ENCODE results near the gene DHRS9.
"Not testable (repeated sequence)": the region's sequence is repeated elsewhere in the genome, so short reads cannot be mapped to it uniquely, and the experiment has no call there.

Gene DHRS9

GRCh38 chr2:169136428-169136827, 67.1 kb downstream of the DHRS9 start:
- not testable (repeated sequence) for DNase-seq (ENCODE audit: low read depth)

DNA sequence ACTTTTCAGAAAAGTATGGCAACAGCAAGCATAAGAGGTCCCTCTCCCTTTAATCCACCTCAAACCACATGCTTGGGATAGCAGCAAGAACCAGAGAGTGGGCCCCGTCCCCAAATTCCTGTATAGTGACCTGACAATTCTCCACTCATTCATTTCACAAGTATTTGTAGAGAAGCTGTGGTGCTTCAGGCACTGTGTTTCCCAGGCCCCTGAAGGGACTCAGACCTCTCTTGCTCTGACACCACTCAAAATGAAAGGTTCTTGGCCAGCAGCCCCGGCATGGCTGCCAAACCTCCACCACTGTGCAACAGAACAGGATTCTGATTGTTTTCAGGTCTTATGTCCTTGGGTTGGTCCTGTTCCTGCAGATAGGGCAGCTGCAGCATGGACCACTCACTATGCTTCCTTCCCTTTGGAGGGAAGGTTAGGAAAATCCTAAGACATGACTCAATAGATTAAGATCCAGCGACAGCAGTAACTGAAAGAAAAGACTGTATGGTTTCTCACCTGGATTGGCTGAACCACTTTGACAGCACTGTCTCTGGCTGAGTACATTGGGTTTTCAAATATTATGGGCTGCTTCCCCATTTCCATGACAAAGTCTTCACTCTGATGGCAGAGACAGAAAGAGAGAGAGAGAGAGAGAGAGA, 67.6 kb downstream of the DHRS9 start:
- no peak for DNase-seq (ENCODE audit: low read depth)

DNA sequence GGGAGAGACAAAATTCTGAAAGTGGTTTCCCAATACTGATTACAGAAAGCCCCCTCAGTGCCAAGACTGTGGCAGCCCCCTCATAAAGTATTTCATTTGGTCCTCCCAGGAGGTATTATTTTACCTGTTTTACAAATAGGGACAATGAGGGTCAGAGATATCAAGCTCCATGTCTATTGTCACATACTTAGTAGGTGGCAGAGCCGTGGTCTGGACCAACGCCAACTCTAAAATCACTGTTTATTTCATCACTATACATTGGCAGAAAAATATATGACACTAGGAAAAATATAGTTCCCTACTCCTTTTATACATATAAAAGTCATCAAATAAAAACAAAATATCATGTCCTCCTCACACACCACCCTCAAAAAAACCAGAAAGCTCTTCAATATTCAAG, 68.6 kb downstream of the DHRS9 start:
- no peak for DNase-seq (ENCODE audit: low read depth)

GRCh38 chr2:169139145-169139544, 69.8 kb downstream of the DHRS9 start:
- no peak for DNase-seq (ENCODE audit: low read depth)

DNA sequence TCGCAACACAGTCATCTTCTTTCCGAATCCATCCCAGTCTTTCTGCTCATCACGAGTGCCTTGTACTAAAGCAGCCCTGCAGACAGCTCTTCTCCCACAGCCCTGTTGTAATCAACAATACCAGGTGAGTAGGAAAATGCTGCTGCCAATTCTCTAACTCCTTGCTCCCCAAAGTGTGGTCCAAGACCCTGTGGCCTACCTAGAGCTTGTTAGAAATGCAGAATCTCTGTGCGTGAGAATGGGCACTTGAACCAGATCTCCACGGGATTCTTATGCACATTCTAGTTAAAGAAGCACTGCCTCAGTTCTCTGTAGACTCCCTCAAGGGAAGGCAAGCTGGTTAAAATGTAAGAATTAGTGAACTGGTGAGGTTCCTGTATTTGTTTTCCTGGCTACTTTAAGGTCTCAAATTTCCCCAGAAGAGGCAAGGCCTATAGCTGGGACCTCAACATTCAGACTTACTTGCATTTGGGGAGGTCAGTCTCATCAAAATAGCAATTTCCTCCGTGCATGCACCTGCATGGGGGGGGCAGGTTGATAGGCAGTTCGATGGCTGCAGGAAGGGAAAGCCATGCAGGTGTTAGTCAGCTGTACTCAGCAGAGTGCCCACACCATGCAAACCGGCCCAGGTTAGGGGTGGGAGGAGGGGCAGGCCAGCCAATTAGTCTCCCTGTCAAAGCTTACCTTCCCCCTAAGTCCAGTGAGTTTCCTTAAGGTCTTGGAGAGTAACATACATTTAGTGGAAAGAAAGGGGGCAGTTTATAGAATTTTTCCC, 70.8 kb downstream of the DHRS9 start:
- DNase-seq (ENCODE audit: low read depth): no peak

- DNase-seq (ENCODE audit: low read depth): peak; percentile 35
These were observed 72.5 kb downstream of the DHRS9 start for GRCh38 chr2:169141713-169142352.

GRCh38 chr2:169143998-169144397, 74.6 kb downstream of the DHRS9 start:
- no peak for DNase-seq (ENCODE audit: low read depth)

Data from activated T-cell treated with anti-CD3 and anti-CD28 coated beads for 48 hours (primary cell).